NCI-H2171 (cell line): ENCODE measurements around the gene GAL3ST3.
A peak's percentile ranks its signal among the peaks of the same experiment; 100 is the strongest.
"Not testable (repeated sequence)": the region's sequence is repeated elsewhere in the genome, so short reads cannot be mapped to it uniquely, and the experiment has no call there.

Experiments used
- DNase-seq: peaks from one replicate; lab custom pipeline; 2025; lab: John Stamatoyannopoulos, UW

GAL3ST3 gene

GRCh38 chr11:66048547-66049323, at the start of gene GAL3ST3:
Gene GAL3ST3 (minus strand): TSS chr11:66049161. CDS start chr11:66045415, 3,746 bp downstream.
- DNase-seq, result no peak

GRCh38 chr11:66092125-66092524, 43.2 kb upstream of the GAL3ST3 start:
- not testable (repeated sequence) for DNase-seq

GRCh38 chr11:66090288-66090687, 41.3 kb upstream of the GAL3ST3 start:
- no peak for DNase-seq

GRCh38 chr11:66089067-66089466, 40.1 kb upstream of the GAL3ST3 start:
- no peak for DNase-seq

- no peak for DNase-seq
Observed at GRCh38 chr11:66087148-66087908, 38.4 kb upstream of the GAL3ST3 start.

- DNase-seq, result no peak
Observed at GRCh38 chr11:66084821-66085475, 36.0 kb upstream of the GAL3ST3 start.

- DNase-seq, result no peak
Observed at GRCh38 chr11:66083767-66084166, 34.8 kb upstream of the GAL3ST3 start.

- peak; percentile 82 for DNase-seq
Observed at GRCh38 chr11:66082946-66083698, 34.2 kb upstream of the GAL3ST3 start.

GRCh38 chr11:66081505-66081904, 32.5 kb upstream of the GAL3ST3 start:
- DNase-seq, result peak; percentile 52

- DNase-seq, result no peak
Observed at GRCh38 chr11:66080055-66080817, 31.3 kb upstream of the GAL3ST3 start.

- DNase-seq, result not testable (repeated sequence)
Observed at GRCh38 chr11:66078949-66079348, 30.0 kb upstream of the GAL3ST3 start.

- no peak for DNase-seq
Observed at GRCh38 chr11:66077927-66078326, 29.0 kb upstream of the GAL3ST3 start.

GRCh38 chr11:66076561-66076960, 27.6 kb upstream of the GAL3ST3 start:
- no peak for DNase-seq

- no peak for DNase-seq
Observed at GRCh38 chr11:66075273-66075672, 26.3 kb upstream of the GAL3ST3 start.

GRCh38 chr11:66073669-66074068, 24.7 kb upstream of the GAL3ST3 start:
- DNase-seq, result no peak

GRCh38 chr11:66072518-66072917, 23.6 kb upstream of the GAL3ST3 start:
- no peak for DNase-seq

GRCh38 chr11:66072081-66072480, 23.1 kb upstream of the GAL3ST3 start:
- DNase-seq, result no peak

GRCh38 chr11:66071381-66071801, 22.4 kb upstream of the GAL3ST3 start:
- no peak for DNase-seq

GRCh38 chr11:66070604-66071380, 21.8 kb upstream of the GAL3ST3 start:
- no peak for DNase-seq
